ENCODE results near the gene ENOSF1. TPM values are rescaled to one million over a fixed set of nuclear protein-coding genes. Genes with fewer than 3 reads are reported as not detected.

The ENOSF1 gene
- total RNA-seq, 1 donor from 2014 or later = 178 TPM

- intact Hi-C loops (cut with DNase I) = loop anchor here (5.0 kb wide), 1 partner anchor 215 kb away; no protein-coding TSS in a partner anchor
- no peak for DNase-seq (ENCODE audit: low spot score in 2 of 2)
These were observed 90.1 kb downstream of the ENOSF1 start for GRCh38 chr18:622289-622688.

GRCh38 chr18:621291-622043 lies 91.0 kb downstream of the ENOSF1 start:
- no peak for DNase-seq (ENCODE audit: low spot score in 2 of 2)

More at GRCh38 chr18:622289-622688, 90.1 kb downstream of the ENOSF1 start:
- H3K36me3 ChIP-seq = no peaks in the 10 kb centered on the region
- no peak for TF ChIP-seq CTCF (IDR thresholded peaks at IDR 0.05)
- no peaks in the 10 kb centered on the region for H3K27me3 ChIP-seq
- no peaks in the 10 kb centered on the region for H3K4me1 ChIP-seq
- no peaks in the 10 kb centered on the region for H3K9me3 ChIP-seq
- H3K27ac ChIP-seq = no peak overlapping the region
- no peak overlapping the region for H3K4me3 ChIP-seq

More at GRCh38 chr18:621291-622043, 91.0 kb downstream of the ENOSF1 start:
- no peaks in the 10 kb centered on the region for H3K9me3 ChIP-seq
- no peak for TF ChIP-seq CTCF (IDR thresholded peaks at IDR 0.05)
- intact Hi-C loops (cut with DNase I) = loop anchor here (5.0 kb wide), 1 partner anchor 216 kb away; no protein-coding TSS in a partner anchor
- H3K27ac ChIP-seq = no peak overlapping the region
- no peaks in the 10 kb centered on the region for H3K27me3 ChIP-seq
- no peaks in the 10 kb centered on the region for H3K36me3 ChIP-seq
- no peaks in the 10 kb centered on the region for H3K4me1 ChIP-seq
- H3K4me3 ChIP-seq = no peak overlapping the region

Other genes starting within 250 kb of the ENOSF1 start
- 9.5 TPM for gene COLEC12, start 211.9 kb downstream of the ENOSF1 start, total RNA-seq
- gene CETN1, start 132.2 kb downstream of the ENOSF1 start, total RNA-seq = not detected
- not detected for gene CLUL1, start 115.6 kb downstream of the ENOSF1 start, total RNA-seq
- 0.53 TPM for gene TYMS, start 55.0 kb downstream of the ENOSF1 start, total RNA-seq
- gene YES1, start 99.6 kb upstream of the ENOSF1 start, total RNA-seq = 30.5 TPM
- not detected for gene ADCYAP1, start 192.2 kb upstream of the ENOSF1 start, total RNA-seq